Stimulated activated CD8-positive, alpha-beta memory T cell treated with anti-CD3 and anti-CD28 coated beads, Interleukin-2, amount 100 ng/mL, for 48 hours (primary cell): ENCODE measurements around the gene IPO11.
"Not testable (repeated sequence)": the region's sequence is repeated elsewhere in the genome, so short reads cannot be mapped to it uniquely, and the experiment has no call there.

Source experiments
- DNase-seq, 2 donors: peaks; one replicate each; pipeline ENCODE4 v3.0.0-alpha.2; 2020; ENCODE audit warnings: low read depth in 2 of 2

Gene IPO11

DNA sequence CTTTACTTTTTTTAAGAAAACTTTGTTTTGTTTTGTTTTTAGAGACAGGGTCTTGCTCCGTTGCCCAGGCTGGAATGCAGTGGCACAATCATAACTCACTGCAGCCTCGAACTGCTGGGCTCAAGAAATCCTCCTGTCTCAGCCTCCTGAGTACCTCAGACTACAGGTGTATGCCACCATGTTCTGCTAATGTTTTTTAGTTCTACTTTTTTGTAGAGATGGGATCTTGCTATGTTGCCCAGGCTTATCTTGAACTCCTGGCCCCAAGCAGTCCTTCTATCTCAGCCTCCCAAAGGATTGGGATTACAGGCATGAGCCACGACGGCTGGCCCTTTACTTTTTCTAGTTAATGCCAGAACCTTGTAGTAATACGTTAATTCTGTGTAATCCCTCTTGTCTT, 36.0 kb downstream of the IPO11 start:
- DNase-seq, result no peak

DNA sequence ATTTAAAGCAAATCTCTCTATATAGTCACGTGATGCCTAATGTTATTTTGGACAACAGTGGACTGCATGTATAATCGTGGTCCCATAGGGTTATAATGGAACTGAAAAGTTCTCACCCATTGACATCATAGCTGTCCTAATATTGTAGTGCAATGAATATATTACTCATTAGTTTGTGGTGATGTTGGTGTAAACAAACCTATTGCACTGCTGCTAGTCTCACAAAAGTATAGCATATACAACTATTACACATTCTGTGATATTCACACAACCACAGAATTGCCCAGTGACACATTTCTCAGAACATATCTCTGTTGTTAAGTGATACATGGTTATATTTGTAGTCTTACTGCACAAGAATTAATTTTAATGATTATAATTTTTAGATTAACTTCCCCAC, 37.7 kb downstream of the IPO11 start:
- no peak for DNase-seq

DNA sequence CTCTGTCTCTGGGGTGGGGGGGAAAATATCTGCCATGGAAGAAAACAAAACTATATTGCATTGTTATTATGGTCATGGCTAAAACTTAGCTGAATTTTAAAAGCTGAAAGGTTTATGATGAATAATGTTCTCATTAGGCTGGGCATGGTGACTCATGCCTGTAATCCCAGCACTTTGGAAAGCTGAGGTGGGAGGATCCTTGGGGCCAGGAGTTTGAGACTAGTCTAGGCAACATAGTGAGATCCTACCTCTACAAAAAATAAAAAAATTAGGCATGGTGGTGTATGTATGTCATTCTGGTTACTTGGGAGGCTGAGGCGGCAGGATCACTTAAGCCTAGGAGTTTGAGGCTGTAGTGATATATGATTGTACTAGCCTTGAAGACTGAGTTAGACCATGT, 44.5 kb downstream of the IPO11 start:
- no peak for DNase-seq

DNA sequence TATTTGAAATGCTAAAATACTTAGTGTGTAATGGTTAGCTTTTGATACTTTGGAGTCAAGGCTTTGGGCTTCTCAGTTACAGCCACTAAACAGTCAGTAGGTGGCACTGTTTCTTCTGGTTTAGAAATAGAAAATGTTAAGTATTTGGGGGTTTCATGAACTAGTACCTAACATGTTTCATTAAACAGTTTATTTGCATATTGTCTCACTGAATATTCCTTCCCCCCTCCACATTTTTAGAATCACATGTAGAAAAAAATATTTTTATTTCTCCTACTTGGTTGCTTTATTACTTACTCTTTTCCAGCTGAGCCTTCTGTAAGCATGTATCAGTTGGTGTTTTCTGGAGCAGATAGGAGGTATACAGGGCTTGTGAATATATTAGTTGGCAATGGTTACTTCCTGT, 48.0 kb downstream of the IPO11 start:
- no peak for DNase-seq

DNA sequence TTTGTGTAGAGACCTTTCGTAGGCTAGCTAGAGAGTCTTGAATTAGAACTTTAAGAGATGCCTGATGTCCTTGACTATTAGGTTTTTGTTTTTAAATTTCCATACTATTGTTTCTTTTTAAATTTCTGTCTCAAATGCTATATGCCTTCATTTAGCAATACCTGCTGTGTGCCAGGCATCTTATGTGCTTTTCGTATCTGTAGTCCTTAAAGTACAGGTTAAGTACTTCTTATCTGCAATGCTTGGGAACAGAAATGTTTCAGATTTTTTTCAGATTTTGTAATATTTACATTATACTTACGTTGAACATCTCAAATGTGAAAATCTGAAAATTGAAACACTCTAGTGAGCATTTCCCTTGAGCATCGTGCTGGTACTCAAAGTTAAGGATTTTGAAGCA, 49.0 kb downstream of the IPO11 start:
- DNase-seq, result no peak

DNA sequence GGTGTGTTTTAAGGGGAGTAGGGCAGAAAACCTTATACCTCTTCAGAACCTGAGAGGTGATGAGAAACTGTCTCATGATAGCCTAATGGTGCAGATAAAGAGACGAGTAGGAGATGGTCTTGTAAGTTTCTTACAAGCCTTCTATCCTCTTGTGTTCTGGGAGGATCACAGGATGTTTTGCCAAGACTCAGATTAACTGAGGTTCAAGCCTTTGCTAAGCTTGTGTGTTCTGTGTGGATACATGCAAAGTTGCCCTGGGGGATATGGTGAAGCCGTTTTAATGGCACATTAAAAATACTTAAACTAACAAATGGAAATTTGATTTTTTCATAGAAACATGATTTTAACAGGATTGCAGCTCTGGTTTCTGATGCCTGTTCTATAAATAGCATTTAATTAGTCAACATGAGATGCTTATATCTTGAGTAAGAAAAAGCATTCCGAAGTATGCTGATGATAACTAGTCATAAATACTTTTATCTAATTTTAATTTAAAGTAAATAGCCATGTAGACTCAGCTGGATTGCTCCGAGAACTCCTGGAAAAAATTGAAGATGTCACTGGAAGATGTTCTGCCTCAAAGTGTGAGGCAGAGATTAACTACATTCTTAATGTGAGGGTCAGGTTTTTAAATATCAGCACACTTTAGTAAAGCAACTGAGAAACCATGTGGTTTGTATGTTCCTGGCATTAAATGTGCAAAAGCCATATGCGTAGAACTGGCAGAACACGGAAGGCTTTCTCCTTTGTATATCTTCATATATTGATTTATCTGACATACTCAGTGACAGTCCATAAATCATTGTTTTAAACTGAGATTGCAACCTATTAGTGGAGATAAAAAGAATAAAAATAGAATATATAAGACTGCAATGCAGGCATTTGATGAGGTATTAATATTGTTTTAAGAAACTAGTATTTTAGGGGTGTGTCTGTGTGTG, 53.7 kb downstream of the IPO11 start:
- DNase-seq, result no peak

DNA sequence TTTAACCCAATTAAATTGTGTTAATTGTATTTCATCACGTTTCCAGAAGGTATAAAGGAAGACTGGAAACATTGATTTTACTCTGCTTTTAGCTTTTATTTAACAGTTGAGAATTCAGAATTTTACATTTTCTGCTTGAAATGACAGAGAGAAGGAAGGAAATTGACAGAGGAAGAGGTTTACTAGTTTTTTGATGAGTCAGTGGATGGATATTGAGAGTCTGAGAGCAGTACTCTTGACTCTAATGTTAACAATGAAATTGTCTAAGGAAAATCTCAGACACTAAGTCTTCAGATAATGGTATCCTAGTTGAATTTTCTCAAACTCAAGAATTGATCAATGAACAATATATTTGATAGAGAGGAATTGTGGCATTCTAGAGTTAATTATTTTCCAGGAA, 60.6 kb downstream of the IPO11 start:
- DNase-seq, result no peak

DNA sequence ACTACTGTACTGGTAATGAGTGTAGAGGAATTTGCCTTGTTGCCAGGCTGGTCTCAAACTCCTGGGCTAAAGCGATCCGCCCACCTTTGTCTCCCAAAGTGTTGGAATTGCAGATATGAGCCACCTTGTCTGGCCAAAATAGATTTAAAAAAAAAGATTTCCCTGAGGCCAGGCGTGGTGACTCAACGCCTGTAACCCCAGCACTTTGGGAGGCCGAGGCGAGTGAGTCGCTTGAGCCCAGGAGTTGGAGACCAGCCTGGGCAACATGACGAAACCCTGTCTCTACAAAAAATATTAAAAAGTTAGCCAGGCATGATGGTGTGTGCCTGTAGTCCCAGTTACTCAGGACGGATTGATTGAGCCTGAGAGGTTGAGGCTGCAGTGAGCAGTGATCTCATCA, 62.5 kb downstream of the IPO11 start:
- DNase-seq, result no peak

DNA sequence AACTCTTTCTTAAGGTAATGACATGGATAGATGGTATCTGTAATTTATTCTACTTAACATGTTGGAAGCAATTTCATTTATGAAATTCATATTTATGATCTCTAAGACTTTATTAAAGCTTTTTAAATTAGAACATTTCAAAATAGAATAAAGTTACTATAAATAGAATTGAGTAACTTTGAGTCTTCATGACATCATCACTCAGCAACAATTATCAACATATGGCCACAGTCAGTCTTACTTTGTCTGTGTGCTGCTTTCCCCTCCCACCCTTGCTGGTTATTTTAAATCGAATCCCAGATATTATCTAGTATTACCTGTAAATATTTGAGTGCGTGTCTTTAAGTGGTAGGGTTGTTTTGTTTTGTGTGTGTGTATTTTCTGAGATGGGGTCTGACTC, 65.2 kb downstream of the IPO11 start:
- DNase-seq, result no peak

DNA sequence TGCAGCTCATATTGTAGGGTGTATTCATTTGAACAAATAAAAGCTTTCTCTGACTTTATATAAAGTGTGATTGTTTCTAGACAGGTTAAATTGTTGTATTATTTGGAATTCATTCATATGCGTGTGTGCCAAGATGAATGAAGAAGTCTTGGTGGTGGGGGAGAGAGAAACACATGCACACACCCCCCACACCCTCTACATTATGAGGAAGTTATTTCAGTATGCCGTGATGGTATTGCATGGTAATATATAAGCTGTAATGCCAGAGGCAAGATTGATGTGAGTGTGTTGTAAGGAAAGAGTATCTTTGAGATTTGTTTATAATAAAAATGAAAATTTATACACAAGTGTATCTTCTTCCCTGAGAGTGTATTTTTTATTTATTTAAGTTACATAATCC, 71.0 kb downstream of the IPO11 start:
- no peak for DNase-seq

DNA sequence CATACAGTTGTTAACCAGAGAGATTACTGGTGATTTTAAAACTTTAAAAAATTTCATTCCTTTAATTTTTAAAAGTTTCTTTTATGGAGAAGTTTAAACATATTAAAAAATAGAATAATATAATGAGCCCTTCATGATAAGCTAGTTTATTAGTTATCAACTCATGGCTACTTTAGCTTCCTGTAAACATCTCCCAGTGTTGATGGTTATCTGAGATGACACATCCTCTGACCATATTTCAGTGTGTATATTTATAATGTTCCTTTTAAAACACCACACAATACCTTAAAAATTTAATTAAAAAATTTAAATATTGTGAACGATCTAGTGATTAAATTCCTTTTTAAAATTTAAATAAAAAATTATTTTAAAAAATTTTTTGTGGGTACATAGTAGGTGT, 74.1 kb downstream of the IPO11 start:
- DNase-seq, result no peak

DNA sequence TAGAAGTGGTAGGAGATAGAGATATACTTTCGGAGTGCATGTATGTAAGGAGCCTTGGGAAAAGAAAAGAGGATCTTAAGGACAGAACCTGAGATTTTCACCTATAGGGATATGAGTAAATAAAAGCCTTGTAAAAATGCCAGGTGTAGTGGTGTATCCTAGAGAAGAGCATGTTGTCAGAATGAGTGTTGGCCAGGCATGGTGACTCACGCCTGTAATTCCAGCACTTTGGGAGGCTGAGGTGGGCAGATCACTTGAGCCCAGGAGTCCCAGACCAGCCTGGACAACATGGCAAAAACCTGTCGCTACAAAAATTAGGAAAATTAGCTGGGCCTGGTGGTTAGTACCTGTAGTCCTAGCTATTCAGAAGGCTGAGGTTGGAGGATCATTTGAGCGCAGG, 76.0 kb downstream of the IPO11 start:
- DNase-seq, result no peak

DNA sequence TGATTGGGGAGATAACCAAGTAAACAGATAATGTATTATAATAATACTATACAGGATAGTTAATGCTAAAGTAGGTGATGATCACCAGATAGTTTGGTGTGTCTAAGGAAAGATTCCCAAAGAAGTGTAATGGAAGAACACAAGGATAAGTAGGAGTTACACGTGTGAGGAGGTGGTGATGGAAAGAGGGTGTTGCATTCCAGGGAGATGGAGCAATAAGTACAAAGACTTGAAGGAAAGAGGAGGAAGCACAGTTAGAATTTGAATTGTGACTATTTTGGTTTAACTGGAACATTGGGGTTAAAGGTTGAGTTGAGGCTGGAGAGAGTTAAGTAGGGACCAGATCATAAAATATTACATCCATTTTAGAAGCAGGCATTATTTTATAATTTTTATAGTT, 76.9 kb downstream of the IPO11 start:
- no peak for DNase-seq

DNA sequence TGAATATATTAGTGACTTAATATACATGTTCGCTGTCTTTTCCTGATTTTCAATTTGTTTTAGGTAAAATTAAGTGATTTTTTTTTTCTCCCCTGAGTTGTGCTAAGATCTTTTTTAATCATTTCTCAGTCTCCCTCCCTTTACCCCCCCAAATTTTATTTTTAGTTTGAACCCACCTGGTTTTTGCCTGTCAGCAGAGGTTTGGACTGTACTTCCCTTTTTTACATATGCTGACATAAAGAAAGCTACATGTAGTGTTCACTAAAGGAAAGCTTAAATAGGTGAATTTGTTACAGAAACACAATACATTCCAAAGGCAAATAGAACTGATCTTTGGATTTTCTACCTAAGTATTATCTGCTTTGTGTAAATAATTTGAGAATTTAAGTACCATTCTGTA, 82.2 kb downstream of the IPO11 start:
- DNase-seq, result no peak

DNA sequence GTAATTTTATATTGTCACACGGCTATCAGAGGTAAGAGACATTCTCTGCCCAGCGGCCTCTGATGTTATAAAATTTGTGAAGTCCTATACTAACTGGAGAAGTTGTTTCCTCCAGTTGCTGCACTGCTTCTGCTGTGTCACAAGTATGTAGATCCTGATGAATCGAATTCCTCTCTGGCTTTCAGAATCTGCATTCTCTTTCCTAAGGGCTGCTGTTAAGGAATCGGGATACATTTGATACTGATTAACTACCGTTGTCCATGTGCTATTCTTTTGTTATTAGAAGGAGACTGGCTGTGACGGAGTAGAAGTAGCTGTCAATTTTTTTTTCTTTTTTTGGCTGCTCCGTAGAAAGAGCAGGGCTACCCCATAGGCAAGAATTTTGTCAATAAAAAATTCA, 84.3 kb downstream of the IPO11 start:
- DNase-seq, result no peak

DNA sequence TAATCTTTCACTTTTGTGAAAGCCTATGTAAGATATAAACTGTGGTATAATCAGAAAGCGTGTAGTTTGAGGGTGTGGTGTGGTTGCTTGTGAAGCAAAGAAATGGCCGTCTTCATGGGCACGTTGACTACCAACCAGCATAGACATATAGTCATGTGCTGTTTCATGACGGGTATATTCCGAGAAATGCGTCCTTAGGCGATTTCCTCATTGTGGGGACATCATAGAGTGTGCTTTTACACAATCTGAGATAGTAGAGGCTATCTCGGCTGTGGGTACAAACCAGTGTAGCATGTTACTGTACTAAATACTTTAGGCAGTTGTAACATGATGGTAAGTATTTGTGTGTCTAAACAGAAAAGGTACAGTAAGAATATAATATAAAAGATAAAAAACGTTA, 86.4 kb downstream of the IPO11 start:
- DNase-seq, result no peak

DNA sequence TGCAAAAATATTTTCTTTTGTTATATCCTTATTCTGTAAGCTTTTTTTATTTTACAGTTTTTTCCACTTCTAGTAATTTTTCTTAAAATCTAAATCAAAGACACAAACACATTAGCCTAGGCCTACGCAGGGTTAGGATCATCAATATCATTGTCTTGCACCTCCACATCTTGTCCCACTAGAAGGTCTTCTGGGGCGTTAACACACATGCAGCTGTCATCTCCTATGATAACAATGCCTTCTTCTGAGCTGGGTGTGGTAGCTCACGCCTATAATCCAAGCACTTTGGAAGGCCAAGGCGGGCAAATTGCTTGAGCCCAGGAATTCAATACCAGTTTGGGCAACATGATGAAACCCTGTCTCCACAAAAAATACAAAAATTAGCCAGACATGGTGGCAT, 87.2 kb downstream of the IPO11 start:
- no peak for DNase-seq

DNA sequence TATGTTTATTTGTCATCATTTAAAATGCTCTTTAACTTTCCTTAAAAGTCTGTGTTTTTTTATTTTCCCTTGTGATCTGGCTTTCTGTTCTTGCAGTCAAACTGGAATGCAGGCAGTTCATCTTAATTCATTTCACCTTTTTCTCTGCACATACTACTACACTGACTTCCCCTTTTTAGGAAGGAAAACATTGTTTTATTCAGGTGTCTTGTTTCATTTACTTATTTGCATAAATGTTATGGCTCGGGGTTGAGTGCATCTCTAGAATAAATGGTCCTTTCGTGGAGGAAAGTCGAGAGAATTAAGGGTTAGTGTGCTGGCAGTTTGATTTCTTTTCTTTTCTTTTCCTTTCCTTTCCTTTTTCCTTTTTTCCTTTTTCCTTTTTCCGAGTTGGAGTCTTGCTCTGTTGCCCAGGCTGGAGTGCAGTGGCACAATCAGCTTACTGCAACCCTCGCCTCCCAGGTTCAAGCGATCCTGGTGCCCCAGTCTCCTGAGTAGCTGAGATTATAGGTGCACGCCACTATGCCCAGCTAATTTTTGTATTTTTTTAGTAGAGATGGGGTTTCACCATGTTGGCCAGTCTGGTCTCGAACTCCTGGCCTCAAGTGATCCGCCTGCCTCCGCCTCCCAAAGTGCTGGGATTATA, 90.0 kb downstream of the IPO11 start:
- no peak for DNase-seq

DNA sequence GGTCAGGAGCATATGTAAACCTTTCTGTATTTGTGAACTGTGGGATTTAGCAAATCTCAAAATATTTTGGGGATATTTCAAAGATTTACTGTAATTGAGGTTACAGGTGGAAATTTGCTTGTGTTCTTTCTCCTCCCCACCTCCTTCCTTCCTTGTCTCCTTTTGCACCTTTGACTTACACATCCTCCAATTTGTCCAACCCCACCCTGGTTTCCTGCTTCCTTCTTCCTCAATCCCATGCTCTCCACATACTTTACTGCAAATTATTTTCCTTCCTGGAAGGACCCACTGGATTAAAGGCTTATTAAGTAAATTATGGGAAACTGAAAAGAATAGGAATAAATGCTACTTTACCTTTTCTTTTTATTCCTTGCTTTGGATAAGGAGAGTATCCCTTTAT, 91.6 kb downstream of the IPO11 start:
- DNase-seq, result no peak

DNA sequence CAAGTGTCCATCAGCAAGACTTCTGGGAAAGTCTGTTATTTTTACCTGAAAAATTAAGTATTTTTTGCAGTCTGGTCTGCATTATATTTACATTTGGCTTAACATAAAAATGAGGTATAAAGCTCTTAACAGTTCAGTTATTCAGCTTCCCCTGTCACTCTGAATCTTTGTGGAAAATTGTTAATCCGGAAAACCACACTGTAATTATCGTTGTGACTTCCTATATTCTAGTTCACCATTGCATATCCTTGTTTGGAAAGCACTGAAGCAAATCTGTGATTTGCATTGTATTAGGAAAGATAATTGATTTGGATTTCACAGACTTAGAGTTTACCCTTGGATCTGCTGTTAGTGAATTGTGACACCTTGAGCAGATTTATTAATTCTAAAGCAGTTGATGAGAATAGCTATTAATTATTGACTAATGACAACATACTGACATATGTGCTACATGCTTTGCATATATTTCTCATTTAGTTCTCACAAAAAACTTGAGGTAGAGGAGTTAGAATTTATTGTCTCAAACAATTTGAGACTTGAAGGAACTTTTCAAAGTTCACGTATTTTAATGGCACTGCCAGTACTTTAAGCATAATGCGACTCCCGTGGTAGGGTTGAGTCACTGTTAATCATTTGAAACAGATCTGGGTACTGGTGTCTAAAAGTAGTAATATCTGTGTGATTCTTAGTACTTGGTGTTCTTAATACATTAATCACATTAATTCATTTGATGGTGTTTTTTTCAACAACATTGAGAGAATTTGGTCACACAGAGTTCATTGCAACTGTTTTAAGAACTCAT, 94.3 kb downstream of the IPO11 start:
- no peak for DNase-seq

DNA sequence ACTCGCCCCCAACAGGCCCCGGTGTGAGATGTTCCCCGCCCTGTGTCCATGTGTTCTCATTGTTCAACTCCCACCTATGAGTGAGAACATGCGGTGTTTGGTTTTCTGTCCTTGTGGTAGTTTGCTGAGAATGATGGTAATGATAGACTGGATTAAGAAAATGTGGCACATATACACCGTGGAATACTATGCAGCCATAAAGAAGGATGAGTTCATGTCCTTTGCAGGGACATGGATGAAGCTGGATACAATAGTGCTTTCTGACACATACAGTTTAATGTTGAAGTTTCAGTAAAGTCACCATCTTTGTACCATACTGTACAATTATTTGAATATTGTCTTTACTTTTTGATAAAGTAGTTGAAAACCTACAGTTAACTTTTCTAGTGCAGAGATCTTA, 96.2 kb downstream of the IPO11 start:
- DNase-seq, result not testable (repeated sequence)

DNA sequence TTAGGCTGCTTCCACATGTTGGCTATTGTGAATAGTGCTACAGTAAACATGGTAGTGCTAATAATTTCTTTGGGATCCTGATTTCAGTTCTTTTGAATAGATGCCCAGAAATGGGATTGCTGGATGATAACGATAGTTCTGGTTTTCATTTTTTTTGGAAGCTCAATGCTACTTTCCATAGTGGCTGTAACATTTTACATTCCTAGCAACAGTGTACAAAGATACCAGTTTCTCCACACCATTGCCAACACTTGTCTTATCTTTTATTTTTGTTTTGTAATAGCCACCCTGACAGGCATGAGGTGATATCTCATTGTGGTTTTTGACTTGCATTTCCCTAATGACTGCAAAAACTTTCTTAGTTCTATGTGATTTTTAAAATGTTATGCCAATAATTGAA, 97.2 kb downstream of the IPO11 start:
- DNase-seq, result no peak

DNA sequence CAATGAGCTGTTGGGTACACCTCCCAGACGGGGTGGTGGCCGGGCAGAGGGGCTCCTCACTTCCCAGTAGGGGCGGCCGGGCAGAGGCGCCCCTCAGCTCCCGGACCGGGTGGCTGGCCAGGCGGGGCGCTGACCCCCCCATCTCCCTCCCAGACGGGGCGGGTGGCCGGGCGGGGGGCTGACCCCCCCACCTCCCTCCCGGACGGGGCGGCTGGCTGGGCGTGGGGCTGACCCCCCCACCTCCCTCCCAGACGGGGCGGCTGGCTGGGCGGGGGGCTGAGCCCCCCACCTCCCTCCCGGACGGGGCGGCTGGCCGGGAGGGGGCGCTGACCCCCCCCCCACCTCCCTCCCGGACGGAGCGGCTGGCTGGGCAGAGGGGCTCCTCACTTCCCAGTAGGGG, 100.5 kb downstream of the IPO11 start:
- DNase-seq, result not testable (repeated sequence)
